Body of pancreas (tissue), 4 donors: Measurements from ENCODE around the gene TBX19.

ENCODE experiments used
- CTCF ChIP-seq, 7 experiments: fragments of 450-650 bp in 4 of 7; fragments of 200-600 bp in 3 of 7; sonication (generic) in 3 of 7; IDR thresholded peaks; one replicate each; pipeline ENCODE4 v1.5.1; 2016 to 2019; ENCODE audit warnings: antibody characterized with exemption in 7 of 7
- POLR2A ChIP-seq, 3 donors: fragments of 450-650 bp; IDR thresholded peaks; one replicate each; pipeline ENCODE4 v1.6.1; 2016; ENCODE audit warnings: antibody characterized with exemption in 3 of 3, mild to moderate bottlenecking in 2 of 3

- TF ChIP-seq CTCF (IDR thresholded peaks at IDR 0.05) (no peak), POLR2A (IDR thresholded peaks at IDR 0.05) (no peak)
Measured at GRCh38 chr1:168288311-168289052, 7.8 kb downstream of the TBX19 start.
